Muscle of arm (tissue), 14 donors: Measurements from ENCODE around the gene RAD1. TPM values are rescaled to one million over a fixed set of nuclear protein-coding genes. Genes with fewer than 3 reads are reported as not detected.

Experiments
- DNase-seq: peaks from one replicate; pipeline ENCODE4 v3.0.0-alpha.2; 2013
- long read RNA-seq, 11 donors: transcript quantifications; one replicate each; lab custom pipeline, GENCODE V29; 2026
- polyA plus RNA-seq, 12 donors: library from polyadenylated mRNA; unstranded; fragments of 120-200 nt; gene quantifications; one replicate each; pipeline ENCODE4 v1.2.1, GENCODE V29; 2013; ENCODE audit not compliant: insufficient read length in 12 of 12

The RAD1 gene, protein sequence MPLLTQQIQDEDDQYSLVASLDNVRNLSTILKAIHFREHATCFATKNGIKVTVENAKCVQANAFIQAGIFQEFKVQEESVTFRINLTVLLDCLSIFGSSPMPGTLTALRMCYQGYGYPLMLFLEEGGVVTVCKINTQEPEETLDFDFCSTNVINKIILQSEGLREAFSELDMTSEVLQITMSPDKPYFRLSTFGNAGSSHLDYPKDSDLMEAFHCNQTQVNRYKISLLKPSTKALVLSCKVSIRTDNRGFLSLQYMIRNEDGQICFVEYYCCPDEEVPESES
- polyA plus RNA-seq, result 10 to 100 TPM in 11 of 12 donors, not detected in 1; 19.5 to 33.8 (median 26.4) TPM
- long read RNA-seq, donor 1, full-length matches to known transcripts, result 4 of 4 reads
- long read RNA-seq, donor 1, partial matches to known transcripts, result 0 of 4 reads
- long read RNA-seq, donor 1, other reads (novel, unspliced or antisense), result 0 of 4 reads
- long read RNA-seq, donor 2, full-length matches to known transcripts, result 9 of 9 reads
- long read RNA-seq, donor 2, partial matches to known transcripts, result 0 of 9 reads
- long read RNA-seq, donor 2, other reads (novel, unspliced or antisense), result 0 of 9 reads
- long read RNA-seq, donor 3, full-length matches to known transcripts, result 5 of 5 reads
- long read RNA-seq, donor 3, partial matches to known transcripts, result 0 of 5 reads
- long read RNA-seq, donor 3, other reads (novel, unspliced or antisense), result 0 of 5 reads
- long read RNA-seq, donor 4, full-length matches to known transcripts, result 4 of 4 reads
- long read RNA-seq, donor 4, partial matches to known transcripts, result 0 of 4 reads
- long read RNA-seq, donor 4, other reads (novel, unspliced or antisense), result 0 of 4 reads
- long read RNA-seq, donor 5, full-length matches to known transcripts, result 12 of 12 reads
- long read RNA-seq, donor 5, partial matches to known transcripts, result 0 of 12 reads
- long read RNA-seq, donor 5, other reads (novel, unspliced or antisense), result 0 of 12 reads
- long read RNA-seq, donor 6, full-length matches to known transcripts, result 4 of 4 reads
- long read RNA-seq, donor 6, partial matches to known transcripts, result 0 of 4 reads
- long read RNA-seq, donor 6, other reads (novel, unspliced or antisense), result 0 of 4 reads
- long read RNA-seq, donor 7, full-length matches to known transcripts, result 5 of 5 reads
- long read RNA-seq, donor 7, partial matches to known transcripts, result 0 of 5 reads
- long read RNA-seq, donor 7, other reads (novel, unspliced or antisense), result 0 of 5 reads
- long read RNA-seq, donor 8, partial matches to known transcripts, result 139 of 152 reads
- long read RNA-seq, donor 8, other reads (novel, unspliced or antisense), result 10 of 152 reads
- long read RNA-seq, donor 9, full-length matches to known transcripts, result 6 of 53 reads
- long read RNA-seq, donor 9, partial matches to known transcripts, result 23 of 53 reads
- long read RNA-seq, donor 9, other reads (novel, unspliced or antisense), result 24 of 53 reads
- long read RNA-seq, donor 10, full-length matches to known transcripts, result 14 of 50 reads
- long read RNA-seq, donor 10, partial matches to known transcripts, result 6 of 50 reads
- long read RNA-seq, donor 10, other reads (novel, unspliced or antisense), result 30 of 50 reads
- long read RNA-seq, donor 11, full-length matches to known transcripts, result 12 of 89 reads
- long read RNA-seq, donor 11, partial matches to known transcripts, result 71 of 89 reads
- long read RNA-seq, donor 11, other reads (novel, unspliced or antisense), result 6 of 89 reads

GRCh38 chr5:34915139-34915855, at the start of gene RAD1, which contains the start of gene BRIX1:
TSS of gene RAD1 (minus strand) at chr5:34915504. CDS start at chr5:34914892, 612 bp downstream.
TSS of gene BRIX1 (plus strand) at chr5:34915711. CDS start at chr5:34915739, 28 bp downstream.
- peak; percentile 98 for DNase-seq

DNA sequence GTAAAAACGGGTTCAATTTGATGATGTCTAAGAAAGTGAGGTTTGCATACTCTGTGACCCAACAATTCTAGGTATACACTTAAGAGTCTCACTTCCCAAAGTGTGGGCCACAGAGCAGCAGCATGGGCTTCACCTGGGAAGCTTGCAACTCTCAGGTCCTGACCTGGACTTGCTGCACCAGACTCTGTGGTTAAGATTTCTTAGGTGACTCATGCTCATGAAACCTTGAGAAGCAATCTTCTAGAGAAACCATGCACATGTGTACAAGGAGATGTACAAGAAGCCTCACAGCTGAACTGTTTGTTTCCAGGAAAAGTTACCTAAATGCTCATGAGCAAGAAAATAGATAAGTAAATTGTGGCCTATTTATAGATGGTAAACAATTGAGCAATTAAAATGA, 44.0 kb upstream of the RAD1 start:
- no peak for DNase-seq

- peak; percentile 23 for DNase-seq
These were observed 42.8 kb upstream of the RAD1 start for GRCh38 chr5:34957857-34958690.

DNA sequence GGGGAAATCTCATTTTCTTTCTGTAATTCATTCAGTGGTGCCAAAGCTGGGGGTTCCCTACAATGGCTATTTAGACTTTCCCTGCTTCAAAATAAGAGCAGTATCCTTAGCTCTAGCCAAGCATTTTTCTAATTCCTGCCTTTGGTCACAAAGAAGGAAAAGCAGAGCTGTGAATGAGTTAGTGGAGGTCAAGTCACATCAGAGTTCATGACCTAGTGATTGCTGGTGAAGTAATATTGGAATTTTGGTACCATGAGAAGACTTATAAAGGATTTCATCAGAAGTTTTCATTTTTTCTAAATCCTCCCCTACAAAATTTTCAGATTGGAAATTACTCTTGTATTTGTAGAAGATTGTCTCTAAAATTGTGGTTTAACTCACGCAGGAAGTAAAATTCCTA, 42.0 kb upstream of the RAD1 start:
- no peak for DNase-seq

GRCh38 chr5:34944460-34945047, 29.2 kb upstream of the RAD1 start:
- no peak for DNase-seq

- no peak for DNase-seq
These were observed 28.7 kb upstream of the RAD1 start for GRCh38 chr5:34944044-34944443.

- DNase-seq, result no peak
These were observed 26.6 kb upstream of the RAD1 start for GRCh38 chr5:34941936-34942335.

DNA sequence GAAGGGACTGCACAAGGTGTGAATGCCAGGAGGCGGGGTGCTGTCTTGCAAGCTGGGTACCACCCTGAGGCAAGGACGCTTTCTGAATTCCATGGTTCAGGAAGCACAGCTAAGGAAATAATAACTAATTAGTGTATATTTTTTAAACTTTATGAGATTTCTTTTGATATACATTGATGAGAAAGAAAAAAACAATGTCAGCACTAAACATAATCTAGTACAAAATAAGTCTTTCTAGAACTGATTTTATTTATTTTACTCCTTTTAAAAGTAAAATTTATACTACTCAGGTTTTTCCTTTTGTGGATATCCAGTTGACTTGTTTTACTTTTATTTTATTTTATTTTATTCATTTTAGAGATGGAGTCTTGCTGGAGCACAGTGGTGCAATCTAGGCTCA, 17.6 kb upstream of the RAD1 start:
- DNase-seq, result no peak

- DNase-seq, result no peak
These were observed 15.6 kb upstream of the RAD1 start for GRCh38 chr5:34930870-34931269.

- no peak for DNase-seq
These were observed 15.1 kb upstream of the RAD1 start for GRCh38 chr5:34930462-34930844.

GRCh38 chr5:34929720-34930461, 14.6 kb upstream of the RAD1 start:
- DNase-seq, result peak; percentile 87

- DNase-seq, result peak; percentile 98
These were observed 13.9 kb upstream of the RAD1 start, which contains the start of gene DNAJC21 for GRCh38 chr5:34929134-34929719. TSS of gene DNAJC21 (plus strand) at chr5:34929559. CDS start at chr5:34929820, 261 bp downstream.

DNA sequence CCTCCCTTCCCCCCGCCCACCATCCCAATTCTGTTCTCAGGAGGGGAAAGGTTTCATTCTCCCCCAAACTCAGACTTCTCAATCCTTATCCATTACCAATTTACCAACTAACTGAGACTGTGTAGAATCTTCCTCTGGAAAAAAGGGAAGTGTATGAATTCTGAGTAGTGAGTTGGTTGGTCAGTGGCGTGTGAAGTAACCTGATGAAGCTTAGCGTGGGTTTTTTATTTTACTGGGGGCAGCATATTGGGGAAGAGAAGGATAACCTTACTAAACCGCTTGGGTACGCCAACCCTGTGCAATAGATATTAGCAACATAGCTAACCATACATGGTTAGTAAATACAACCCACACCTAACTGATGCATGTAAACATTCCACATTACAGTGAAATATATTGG, 13.0 kb upstream of the RAD1 start:
- no peak for DNase-seq

- DNase-seq, result no peak
These were observed 12.5 kb upstream of the RAD1 start for GRCh38 chr5:34927785-34928184.

DNA sequence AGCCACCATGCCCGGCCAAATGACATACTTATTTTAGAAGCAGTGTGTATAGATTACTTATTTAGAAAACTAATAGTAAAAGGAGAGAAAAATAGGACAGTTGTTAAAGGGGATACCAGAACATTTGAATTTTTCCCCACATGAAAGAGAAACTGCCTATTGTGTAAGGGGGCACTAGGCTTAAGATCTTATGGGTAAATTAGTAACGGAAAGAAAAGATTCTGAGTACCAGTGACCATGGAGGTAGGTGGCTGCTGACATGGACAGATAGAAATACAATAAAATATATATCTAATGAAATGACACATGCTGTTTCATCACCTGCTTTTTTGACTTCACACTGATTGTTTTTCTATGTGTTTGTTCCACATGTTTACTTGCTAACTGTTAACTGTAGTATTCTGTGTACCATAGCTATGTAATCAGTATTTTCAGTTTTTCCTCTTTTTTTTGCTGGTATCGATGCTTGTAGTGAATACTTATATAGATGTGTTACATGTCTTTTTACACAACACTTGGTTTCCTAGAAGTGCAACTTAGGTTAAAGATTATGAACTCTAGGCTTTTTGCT, 11.1 kb upstream of the RAD1 start:
- no peak for DNase-seq

DNA sequence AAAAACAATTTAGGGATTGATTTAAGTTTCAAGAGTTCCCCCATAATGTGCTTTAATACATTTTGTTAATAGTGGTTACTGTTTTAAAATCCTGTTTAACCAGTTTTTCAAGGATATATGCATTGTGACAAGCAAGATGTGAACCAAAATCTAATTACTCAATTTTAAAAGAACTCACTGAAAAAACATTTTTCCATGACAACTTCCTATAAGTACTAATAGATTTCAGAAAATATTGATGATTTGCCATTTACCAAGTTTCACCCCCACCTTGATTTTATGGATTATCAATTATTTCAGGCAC, 9.1 kb upstream of the RAD1 start:
- DNase-seq, result no peak

DNA sequence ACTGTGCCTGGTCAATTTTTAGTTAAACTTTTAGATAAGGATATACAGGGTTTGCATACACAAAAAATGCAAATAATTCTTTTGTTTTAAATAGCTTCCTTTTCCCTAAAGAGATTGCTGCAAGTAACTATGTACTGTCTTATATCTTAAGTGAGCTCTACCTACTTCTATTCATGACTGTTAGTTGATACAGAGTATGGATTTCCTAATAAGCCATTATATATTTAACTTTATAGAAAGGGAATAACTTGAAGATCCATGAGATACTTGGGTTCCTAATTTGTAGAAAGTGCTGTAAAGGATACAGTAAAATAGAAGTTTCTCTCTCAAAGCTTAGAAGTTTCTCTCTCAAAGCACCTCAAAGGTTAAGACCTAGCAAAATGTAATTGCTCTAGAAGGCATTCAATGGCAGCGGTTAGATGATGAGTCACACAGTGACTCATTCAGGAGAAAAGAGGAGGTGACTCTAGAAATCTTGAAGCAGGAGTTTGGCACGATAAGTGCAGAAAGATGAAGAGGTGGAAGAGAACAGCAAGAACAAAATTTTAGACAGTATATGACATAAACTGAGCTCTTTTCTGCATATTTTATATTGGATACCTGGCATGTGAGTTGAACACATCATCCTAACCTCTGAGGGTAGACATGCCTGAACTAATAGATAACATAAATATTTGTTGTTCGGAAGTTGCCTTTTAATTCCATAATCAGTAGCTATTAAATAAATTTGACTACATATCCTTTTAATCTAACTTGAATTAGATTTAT, 8.6 kb upstream of the RAD1 start:
- DNase-seq, result no peak
